ENCODE results near the gene TRPC4AP.

Gene TRPC4AP

DNA sequence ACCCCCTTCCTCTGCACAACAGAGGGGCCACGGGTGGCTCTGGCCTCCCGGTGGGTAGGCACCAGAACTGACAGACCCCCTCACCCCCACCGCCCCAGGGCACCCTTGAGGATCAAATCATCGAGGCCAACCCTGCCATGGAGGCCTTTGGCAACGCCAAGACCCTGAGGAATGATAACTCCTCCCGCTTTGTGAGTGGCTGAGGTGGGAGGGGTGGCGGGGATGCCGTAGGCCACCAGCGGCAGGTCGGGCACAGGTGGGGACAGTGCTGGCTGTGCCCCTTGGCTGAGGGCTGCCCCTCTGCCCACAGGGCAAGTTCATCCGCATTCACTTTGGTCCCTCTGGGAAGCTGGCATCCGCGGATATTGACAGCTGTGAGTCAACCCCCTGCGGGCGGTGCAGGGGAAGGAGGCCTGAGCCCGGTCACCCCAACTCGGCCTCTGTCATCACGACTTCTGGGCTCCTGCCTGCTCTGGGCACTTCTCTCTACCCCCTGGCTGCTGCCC lies 107.8 kb downstream of the TRPC4AP start:
- Histone ChIP-seq H3K9me3 (ENCODE audit: insufficient read depth, low read length) (no peaks in the 10 kb centered on the region), H4K20me1 (ENCODE audit: low read depth, low read length) (no peaks in the 10 kb centered on the region), H3K27ac (ENCODE audit: low read depth, low read length) (no peak overlapping the region), H3K4me3 (ENCODE audit: insufficient read depth, low read length, poor library complexity, severe bottlenecking) (no peak overlapping the region), H3K9ac (ENCODE audit: low read length) (no peak overlapping the region), H3K27me3 (ENCODE audit: low read length) (no peaks in the 10 kb centered on the region), H3K36me3 (ENCODE audit: low read length) (no peaks in the 10 kb centered on the region), H3K9me2 (replicated peaks; ENCODE audit: insufficient read depth, low read length) (no peaks in the 10 kb centered on the region), H2AFZ (ENCODE audit: low read depth, low read length, severe bottlenecking) (no peak overlapping the region), H3K79me2 (ENCODE audit: insufficient read depth, low read length) (no peaks in the 10 kb centered on the region), H3K4me2 (ENCODE audit: low read depth, low read length, poor library complexity, severe bottlenecking) (no peak overlapping the region), H3F3A (ENCODE audit: insufficient read depth) (no peaks in the 10 kb centered on the region)
- TF ChIP-seq, protein P1, sequence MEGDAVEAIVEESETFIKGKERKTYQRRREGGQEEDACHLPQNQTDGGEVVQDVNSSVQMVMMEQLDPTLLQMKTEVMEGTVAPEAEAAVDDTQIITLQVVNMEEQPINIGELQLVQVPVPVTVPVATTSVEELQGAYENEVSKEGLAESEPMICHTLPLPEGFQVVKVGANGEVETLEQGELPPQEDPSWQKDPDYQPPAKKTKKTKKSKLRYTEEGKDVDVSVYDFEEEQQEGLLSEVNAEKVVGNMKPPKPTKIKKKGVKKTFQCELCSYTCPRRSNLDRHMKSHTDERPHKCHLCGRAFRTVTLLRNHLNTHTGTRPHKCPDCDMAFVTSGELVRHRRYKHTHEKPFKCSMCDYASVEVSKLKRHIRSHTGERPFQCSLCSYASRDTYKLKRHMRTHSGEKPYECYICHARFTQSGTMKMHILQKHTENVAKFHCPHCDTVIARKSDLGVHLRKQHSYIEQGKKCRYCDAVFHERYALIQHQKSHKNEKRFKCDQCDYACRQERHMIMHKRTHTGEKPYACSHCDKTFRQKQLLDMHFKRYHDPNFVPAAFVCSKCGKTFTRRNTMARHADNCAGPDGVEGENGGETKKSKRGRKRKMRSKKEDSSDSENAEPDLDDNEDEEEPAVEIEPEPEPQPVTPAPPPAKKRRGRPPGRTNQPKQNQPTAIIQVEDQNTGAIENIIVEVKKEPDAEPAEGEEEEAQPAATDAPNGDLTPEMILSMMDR (IDR thresholded peaks at IDR 0.05; ENCODE audit: insufficient read depth, low read length, poor library complexity, severe bottlenecking) = no peak
- no peak for TF ChIP-seq EZH2phosphoT487 (conservative IDR thresholded peaks at IDR 0.05; ENCODE audit: low read length)

DNA sequence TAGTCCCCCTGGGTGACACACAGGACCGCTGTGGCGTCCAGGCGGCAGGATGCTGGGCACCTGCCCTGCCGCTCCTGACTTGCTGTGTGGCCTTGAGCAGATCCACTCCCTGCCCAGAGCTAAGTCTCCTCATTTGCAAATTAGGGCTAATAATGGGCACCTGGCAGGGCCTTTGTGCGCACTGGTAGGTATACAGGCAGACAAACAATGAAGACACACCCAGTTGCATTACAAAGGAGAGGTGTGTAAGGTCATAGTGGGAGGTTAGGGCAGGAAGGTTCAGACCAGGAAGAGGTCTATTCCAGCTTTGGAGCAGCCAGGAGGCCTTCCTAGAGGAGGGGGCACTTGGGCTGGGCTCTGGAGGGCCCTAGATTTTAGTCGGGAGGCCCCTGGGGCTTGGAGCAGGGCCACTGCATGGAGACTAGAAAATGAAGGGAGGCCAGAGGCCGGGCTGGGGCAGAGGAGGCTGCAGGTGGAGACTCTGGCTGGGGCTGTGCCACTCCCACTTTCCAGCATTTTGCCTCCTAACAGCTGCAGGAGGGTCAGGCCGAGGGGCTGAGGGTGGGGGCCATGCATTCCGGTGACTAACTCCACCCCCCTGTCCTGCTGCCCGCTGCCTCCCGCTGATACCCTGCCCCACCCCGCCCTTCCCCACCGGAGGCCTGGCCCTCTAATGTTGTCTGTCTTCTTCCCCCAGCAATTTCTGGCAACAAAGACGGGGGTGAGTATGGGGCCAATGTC lies 108.4 kb downstream of the TRPC4AP start:
- Histone ChIP-seq H3K79me2 (ENCODE audit: insufficient read depth, low read length) (no peaks in the 10 kb centered on the region), H3K9me3 (ENCODE audit: insufficient read depth, low read length) (no peaks in the 10 kb centered on the region), H3K9me2 (replicated peaks; ENCODE audit: insufficient read depth, low read length) (no peaks in the 10 kb centered on the region), H3K27me3 (ENCODE audit: low read length) (no peaks in the 10 kb centered on the region), H4K20me1 (ENCODE audit: low read depth, low read length) (no peaks in the 10 kb centered on the region), H3K4me2 (ENCODE audit: low read depth, low read length, poor library complexity, severe bottlenecking) (no peak overlapping the region), H3K36me3 (ENCODE audit: low read length) (no peaks in the 10 kb centered on the region), H3K9ac (ENCODE audit: low read length) (no peak overlapping the region), H3K27ac (ENCODE audit: low read depth, low read length) (no peak overlapping the region), H3K4me3 (ENCODE audit: insufficient read depth, low read length, poor library complexity, severe bottlenecking) (no peak overlapping the region), H3F3A (ENCODE audit: insufficient read depth) (no peaks in the 10 kb centered on the region), H2AFZ (ENCODE audit: low read depth, low read length, severe bottlenecking) (no peak overlapping the region)
- no peak for TF ChIP-seq EZH2phosphoT487 (conservative IDR thresholded peaks at IDR 0.05; ENCODE audit: low read length)
- TF ChIP-seq, protein P1 (IDR thresholded peaks at IDR 0.05; ENCODE audit: insufficient read depth, low read length, poor library complexity, severe bottlenecking) = no peak

DNA sequence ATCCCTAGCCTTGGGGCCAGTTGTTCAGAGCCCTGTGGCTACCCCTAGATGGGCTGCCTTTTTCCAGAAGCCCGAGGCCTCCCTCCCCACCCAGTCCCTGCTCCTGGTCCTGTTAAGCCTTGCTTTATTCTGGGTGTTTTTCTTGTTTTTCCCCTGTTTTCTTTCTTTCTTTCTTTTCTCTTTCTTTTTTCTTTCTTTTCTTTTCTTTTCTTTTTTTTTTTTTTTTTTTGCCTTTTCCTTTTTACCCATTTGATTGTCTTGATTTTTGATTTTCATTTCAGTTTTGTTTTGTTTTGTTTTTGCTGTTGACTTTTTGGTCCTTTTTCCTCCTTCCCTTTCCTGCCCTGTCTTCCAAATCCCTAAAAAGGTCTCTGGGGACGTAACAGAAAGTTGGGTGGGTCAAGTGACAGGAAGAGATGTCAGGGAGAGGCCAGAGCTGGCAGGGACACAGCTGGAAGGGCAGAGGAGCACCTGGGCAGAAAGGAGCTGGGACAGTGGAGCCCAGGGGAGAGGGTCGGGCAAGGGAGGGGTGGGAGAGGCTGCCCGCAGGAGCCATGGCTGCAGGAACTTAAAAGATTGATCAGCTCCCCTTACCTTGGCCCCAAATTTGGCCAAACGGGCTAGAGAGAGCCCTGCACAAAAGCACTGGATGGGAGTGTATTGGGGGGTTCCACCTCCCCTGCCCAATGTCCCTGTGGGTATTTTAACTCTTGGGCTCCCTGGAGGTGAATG lies 109.4 kb downstream of the TRPC4AP start:
- Histone ChIP-seq H3K9me2 (replicated peaks; ENCODE audit: insufficient read depth, low read length) (no peaks in the 10 kb centered on the region), H3K36me3 (ENCODE audit: low read length) (no peaks in the 10 kb centered on the region), H3K9ac (ENCODE audit: low read length) (no peak overlapping the region), H3K4me2 (ENCODE audit: low read depth, low read length, poor library complexity, severe bottlenecking) (no peak overlapping the region), H3K27me3 (ENCODE audit: low read length) (no peaks in the 10 kb centered on the region), H3K79me2 (ENCODE audit: insufficient read depth, low read length) (no peaks in the 10 kb centered on the region), H3K27ac (ENCODE audit: low read depth, low read length) (no peak overlapping the region), H2AFZ (ENCODE audit: low read depth, low read length, severe bottlenecking) (no peak overlapping the region), H3K4me3 (ENCODE audit: insufficient read depth, low read length, poor library complexity, severe bottlenecking) (no peak overlapping the region), H3F3A (ENCODE audit: insufficient read depth) (no peaks in the 10 kb centered on the region), H4K20me1 (ENCODE audit: low read depth, low read length) (no peaks in the 10 kb centered on the region), H3K9me3 (ENCODE audit: insufficient read depth, low read length) (no peaks in the 10 kb centered on the region)
- TF ChIP-seq, protein P1 (IDR thresholded peaks at IDR 0.05; ENCODE audit: insufficient read depth, low read length, poor library complexity, severe bottlenecking) = no peak
- TF ChIP-seq EZH2phosphoT487 (conservative IDR thresholded peaks at IDR 0.05; ENCODE audit: low read length) = no peak

Measured in SU-DHL-6 (cell line).